GM04504 (cell line): ENCODE measurements around the gene CABP2.
A peak's percentile ranks its signal among the peaks of the same experiment; 100 is the strongest.

Experiments used
- DNase-seq: peaks from one replicate; pipeline ENCODE4 v3.0.0-alpha.2; 2012; ENCODE audit warnings: low read depth

CABP2 gene

DNA sequence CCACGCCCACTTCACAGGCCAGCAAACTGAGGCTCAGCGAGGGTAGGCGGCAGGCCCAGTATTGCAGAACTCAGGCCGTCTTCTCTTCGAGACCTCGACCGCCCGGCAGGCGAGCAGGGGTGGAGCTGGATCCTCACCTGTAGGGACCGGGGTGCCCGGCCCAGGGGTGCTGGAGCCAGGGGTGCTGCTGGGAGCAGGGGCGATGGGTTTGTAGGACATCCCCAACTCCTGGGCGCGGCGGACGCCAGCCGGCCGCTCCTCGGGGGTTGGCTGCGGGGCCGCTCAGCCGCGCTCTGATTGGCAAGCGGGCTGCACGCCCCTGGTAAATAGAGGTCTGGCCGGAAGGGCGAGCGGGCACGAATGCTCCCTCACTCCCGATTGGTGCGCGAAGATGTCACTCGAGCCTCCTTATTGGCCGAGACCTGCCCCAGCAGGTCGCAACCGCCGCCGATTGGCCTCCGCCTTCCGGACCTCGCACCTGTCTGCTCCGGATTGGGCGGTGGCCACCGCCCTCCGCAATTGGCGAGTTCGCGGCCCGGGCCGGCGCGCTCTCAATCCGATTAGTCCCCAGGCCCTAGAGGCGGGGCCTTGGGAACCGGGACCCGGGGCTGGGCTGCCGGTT lies 15.3 kb downstream of the CABP2 start, which contains the start of gene CDK2AP2:
CDK2AP2 (minus strand) TSS at position 299 of the 622 bp plus-strand sequence; CDS start at position 219, 80 bp downstream.
- DNase-seq: peak; percentile 99

DNA sequence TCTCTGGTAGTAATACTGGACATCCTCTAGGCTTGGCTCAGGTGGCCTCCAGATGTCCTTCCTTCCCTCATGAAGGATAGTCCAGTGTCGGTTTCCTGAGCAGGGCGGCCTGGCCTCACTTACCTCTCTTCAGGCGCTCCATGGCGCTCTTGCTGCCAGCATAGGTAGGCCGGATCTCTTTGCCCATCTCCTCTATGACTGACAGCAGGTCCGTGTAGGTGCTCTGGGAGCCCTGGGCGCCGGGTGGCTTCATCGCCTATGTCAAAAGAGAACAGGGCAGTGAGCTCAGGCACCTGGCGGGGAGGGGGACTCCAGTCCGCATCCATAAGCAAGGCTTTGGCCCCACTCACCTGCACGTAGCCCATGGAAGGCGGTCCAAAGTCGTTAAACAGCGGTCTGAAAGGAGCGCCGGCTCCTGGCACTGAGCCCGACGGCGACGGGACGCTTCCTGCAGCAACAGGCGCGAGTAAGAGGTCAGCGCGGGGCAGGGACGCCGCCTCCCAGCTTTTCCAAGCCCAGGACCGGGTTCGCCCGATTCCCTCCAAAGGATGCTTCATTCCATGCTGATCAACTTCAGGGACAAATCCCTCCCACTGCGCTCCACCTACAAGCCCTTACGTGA lies 15.9 kb downstream of the CABP2 start:
- no peak for DNase-seq

DNA sequence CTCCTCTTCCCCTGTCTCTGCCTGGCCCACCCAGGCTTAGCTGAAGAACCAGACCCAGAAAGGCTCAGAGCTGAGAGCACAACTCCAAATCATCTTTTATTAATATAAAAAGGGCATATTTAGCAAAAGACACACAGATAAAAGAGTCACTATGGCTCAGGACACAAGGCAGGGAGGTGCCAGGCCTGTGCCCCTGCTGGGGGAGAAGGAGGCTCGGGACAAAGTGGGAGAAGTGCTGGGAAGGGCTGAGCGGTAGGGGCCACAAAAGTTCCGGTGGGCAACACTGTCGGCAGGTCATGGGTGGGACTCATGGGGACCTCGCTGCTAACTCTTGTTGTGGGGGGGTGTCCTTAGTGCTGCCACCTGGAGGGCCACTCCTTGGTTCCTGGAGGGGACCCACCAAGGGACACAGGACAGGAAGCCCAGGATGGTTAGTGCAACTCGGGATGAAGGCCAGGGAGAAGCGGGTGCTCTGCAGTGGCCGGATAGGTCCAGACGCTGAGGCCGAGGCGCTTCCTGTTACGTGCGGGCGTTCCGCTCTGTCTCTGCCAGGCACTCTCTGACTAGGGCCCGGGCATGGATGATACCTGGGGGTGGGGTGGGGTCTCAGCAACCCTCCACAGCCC lies 16.7 kb downstream of the CABP2 start:
- no peak for DNase-seq

DNA sequence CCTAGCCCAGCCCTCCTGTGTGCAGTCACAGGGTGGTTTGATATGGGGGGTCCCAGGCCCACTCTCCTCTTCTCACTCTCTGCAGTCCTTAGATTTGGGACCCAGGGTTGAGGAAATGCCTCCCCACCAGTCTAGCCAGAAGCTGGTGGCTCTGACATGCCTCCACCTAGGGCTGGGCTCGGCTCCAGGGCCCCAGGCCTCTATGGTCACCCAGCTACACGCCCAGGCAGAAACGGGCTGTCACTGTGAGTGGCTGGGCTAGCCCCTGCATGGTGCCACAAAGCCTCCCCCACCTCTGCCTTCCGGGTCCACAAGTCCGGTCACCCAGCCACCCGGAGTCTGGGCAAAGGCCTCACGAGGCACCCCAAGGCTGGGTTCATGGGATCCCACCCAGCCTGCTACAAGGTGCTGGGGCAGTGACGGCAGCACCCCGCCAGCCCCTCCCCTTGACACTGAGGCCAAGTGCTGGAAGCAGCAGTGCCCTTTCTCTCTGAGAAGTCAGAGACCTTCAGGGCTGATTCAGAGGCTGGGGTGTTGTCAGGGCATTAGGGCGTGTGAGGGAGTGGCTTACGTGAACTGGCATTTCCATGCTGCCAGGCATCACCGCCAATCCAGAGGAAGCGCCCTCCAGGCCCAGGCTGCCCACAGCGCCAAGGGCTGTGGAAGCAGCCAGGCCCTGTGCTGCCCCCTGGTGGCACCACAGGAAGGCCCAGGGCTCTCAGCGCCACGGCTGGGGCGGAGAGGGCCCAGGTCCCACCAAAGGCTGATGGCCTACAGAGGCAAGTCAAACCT lies 17.4 kb downstream of the CABP2 start:
- peak; percentile 71 for DNase-seq

DNA sequence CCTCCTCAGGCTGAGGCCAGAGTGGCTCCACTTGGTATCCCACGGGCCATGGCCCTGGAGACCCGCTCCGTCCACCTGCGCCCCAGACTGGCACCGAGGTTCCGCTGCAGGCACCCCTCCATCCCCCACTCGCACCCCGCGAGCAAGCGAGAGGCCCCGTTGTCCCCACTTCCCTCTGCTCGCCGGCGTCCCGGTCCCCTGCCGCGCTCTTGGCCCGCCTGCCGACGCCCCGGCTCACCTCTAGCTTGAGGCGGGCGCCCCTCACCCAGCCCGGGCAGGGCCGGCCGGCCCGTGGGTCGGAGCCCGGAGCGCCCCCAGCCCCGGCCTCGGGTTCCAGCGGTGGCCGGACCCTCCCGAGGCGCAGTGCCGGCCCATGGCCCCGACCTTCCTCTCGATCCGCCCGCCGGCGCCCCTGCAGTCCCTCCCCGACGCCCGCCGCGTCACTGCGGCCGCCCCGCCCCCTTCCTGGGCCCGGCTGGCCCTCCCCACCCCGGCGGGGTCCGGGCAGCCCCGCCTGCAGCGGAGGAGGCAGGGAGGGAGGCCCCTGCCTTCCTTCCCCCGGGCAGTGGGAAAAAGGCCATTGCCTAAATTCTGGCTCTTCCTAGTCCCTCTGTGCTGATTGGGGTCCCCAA lies 18.2 kb downstream of the CABP2 start, which contains the start of gene PITPNM1:
PITPNM1 (minus strand) TSS at position 414 of the 632 bp plus-strand sequence. CDS start 1,183 bp downstream, outside the sequence.
- DNase-seq: no peak

DNA sequence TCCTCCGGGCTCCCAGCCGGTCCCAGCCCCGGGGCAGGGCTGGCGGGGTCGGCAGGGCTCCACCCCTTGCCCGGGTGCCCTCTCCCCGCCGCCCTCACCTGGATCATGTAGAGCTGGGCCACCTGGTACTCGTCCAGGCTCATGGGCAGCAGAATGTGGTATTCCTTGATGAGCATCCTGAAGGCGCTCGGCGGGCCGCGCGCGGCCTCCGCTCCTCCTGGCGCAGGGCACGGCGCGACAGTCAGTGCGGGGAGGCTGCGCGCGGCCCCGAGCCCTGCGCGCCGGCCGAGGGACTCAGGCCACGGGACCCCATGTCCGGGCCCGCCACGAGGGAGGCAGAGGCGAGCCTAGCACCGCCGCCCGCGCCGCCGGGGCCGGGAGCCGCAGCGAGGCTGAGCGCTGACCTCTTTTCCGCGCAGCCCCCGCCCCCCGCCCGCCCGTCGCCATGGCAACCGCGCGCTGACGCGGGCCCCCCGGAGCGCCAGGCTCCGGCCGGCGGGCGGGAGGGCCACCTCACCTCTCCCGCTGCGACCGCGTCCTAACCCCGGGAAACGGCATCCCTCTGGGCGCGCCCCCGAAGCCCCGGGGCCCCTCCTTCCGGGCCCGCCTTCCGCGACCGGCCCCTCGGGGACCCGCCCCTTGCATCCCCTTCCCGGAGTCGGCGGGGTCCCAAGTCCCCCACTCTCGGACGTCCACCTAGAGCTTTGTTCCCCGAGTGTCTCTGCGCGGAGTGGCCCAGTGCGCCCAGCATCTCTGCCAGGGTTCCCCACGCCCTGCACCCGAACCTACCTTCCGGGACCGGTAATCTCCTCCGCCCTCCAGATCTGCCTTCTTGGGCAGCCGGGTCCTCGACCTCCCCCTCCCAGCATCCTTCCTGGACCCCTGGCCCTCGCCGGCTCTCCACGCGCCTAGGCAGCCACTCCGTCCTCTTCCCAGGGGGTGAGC lies 19.0 kb downstream of the CABP2 start:
- DNase-seq: no peak

DNA sequence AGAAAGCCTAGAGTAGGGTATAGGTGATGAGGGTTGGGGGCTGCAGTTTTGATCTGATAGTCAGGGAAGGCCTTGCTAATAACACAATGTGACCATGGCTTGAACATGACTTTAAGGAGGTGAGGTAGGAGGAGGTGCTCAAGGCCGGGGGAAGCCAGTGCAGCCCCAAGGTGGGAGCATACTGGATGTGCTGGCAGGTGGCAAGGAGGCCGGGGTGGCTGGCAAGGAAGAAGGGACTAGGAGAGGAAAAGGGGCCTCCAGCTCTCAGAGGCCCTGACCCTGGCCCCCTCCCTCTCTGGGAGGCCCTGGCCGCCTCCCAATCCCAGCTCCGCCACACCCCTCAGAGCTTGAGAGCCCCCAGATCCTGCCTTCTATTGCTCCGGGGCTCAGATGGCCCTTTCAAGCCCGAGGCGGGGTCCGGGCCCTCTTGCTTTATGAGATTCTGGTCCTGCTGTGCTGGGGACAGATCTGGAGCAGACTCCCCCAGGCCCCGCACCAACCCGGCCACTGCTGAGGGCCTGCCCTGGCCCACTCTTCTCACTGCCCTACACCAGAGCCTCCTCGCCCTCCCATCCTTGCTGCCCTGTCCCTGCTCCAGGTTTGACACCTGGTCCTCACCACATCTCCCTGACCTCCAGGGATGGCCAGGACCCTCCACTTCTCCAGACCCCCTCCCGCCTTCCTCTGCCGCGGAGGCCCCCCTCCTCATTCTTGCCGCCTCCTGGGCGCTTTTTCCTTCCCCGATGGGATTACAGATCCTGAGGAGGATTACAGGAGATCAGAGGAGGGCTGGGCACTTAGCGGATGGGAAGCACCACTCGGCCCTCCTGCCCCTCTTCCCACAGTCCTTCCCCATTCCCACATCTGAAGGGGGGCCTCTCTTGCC lies 19.9 kb downstream of the CABP2 start:
- no peak for DNase-seq

DNA sequence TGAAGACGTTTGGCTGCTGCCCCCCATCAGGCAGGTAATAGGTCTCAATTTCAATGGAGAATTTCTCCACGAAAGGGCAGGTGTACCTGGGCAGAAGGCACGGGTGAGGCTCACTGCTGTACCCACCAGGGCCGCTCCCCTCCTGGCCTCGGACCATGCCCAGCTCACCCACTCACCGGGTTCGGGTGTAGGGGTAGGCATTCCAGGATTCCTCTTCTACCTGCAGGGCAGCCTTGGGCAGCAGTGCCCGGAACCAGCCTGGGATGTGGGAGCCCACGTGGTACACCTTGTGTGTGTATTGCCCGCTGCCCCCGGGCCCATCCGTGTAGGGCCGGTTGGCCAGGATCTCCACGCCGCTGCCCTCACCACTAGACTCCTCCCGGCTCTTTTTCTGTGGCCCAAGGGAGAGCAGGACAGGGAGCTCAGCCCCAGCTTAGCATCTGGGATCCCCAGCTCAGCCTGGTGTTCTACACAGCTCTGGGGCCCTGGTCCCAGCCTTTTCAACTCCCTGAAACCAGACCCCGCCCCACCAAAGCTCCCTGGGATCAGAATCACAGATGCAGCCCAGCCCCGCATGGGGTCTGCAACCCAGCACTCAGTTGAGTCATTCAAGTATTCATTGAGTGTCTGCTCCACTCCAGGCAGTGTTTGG lies 20.8 kb downstream of the CABP2 start:
- no peak for DNase-seq

DNA sequence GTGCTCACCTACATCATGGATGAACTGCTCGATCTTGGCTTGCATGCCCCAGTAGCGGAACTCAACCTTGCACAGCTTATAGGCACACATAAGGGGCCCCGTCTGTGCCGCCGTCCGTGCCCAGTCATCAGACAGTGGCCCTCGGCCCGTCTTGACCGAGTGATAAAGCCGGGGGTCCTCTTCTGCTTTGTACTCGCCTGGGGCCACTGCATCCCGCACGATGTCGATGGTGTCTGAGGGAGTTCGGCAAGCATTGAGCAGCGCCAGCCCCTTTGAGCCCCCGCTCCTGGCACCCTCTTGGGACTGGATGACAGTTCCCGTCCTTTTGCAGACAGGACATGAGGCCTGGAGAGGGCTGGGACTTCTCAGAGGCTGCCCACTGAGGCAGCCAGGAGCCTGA lies 21.4 kb downstream of the CABP2 start:
- DNase-seq: no peak

DNA sequence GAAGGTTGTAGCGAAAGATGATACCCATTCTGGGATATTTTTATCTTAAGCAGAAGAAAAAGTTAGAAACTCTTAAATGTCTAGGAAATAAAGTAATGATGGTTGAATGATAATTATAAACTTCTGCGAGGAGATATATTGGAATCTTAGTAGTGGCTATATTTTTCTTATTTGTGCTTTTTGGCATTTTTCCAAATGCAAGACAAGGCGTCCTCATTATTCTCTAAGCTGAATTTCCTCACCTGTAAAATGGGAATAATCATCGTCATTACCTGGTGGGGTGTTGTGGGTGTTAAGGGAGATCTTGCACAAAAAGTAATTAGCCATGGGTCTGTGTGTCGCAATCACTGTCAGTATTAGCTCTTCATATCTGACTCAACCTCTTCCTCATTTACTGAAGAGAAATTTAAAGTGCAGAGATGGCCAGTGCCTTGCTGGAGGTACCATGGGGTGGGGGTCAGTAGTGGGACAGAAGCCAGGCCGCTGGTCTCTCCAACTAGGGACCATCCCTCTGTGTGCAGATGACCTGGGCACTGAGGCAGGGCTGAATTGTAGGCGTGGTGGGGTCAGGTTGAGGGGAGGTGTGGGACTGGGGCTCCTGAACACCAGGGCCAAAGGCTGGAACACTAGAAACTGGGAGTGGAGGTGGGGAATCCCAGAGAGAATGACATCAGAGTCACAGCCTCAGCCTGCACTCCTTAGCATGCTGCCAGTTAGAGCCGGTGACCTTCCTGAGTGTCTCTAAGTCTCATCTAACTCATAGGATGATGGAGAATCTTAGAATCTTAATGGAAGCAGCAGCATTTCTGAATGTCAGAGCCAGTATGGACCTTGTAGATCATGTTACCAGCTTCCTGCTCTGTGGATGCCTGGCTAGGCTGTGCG lies 22.2 kb downstream of the CABP2 start:
- no peak for DNase-seq

DNA sequence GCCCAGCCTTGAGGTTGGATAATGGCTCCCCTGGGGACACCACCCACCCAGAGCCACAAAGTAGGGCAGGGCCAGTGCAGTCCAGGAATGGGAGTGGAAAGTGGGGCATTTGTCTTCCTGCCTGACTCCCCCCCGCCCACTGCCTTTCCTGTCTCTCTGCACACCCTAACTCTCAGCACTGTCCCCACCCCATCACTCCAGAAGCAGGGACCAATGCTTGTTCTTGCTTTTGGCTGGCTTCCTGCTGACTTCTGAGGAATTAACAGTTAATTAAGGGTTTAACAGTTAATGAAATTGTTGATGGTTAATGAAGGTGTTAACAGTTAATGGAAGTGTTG lies 22.8 kb downstream of the CABP2 start:
- no peak for DNase-seq

DNA sequence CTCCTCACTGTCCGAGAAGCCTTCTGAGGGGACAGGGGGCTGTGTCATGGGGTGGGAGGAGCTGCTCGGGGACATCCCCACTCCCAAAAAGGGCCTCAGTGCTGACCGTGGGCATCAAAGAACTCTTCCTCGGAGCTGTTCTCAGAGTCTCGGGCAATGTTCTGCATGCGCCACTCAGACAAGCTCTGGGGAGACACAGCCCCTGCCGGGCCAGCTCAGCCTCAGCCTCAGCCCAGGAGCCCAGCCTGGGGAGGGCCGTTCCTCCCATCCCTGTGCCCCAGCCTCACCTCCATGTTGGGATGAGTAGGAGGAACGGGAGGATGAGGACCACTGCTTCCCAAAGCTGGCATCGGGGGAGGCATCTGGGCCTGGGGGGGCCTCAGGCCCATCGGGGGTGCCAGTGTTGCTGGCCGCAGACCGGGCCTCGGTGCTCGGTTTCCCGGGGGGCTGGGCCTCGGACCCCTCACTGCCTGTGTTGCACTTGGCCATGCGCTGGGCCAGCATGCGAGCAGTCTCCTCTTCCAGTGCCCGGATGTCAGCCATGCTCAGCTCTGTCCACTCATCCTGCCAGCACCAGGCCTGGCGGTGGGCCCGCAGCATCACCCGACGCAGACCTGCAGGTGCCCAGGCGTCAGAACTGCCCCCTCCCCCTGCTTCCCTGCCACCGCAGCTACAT lies 23.3 kb downstream of the CABP2 start:
- DNase-seq: no peak

DNA sequence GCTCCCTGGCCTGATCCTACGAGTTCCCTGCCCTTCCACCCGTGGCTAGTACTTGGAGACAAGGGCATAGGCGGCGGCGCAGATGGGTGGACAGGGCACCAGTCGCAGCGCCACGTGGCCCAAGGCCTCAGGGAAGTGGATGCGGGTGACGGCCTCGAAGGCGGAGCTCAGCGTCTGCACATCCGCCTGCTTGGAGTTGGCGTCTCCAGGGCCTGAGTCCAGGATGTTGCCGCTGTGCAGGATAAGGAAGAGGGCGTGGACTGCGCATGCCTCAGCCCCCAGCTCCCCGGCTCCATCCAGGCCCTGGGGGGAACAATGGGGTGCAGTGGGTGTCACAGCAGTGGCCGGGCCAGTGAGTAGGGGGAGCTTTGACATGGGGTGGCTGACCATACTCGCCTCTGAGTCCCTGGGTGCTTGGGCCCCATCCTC lies 24.7 kb downstream of the CABP2 start:
- DNase-seq: no peak

DNA sequence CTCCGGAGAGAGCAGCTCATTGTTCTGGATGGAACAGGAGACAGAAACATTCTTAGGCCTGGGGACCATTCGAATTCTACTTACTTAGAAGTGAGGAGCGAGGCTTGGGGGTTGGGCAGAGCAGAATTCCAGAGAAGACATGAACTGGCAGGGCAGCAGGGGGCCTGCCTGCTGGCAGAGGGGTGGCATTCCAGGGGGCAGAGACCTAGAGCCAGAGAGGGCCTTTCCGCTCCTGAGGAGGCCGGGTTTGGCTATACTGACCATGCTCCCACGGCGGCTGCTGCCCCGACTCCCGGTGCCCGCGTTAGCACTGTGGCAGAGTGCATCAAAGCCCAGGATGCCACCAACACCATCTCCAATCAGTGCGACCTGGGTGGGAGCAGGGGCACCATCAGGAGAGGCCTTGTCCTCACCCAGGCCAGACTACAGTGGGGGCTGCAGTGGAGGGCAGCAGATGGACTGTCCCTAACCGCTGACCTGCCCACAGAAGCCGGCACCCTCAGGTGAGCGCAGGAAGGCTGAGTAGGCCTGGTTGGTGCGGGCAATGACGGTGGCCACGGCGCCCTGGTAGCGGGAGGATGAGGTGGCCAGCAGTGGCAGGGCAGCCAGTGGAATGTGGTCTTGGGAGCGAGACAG lies 25.5 kb downstream of the CABP2 start:
- no peak for DNase-seq

DNA sequence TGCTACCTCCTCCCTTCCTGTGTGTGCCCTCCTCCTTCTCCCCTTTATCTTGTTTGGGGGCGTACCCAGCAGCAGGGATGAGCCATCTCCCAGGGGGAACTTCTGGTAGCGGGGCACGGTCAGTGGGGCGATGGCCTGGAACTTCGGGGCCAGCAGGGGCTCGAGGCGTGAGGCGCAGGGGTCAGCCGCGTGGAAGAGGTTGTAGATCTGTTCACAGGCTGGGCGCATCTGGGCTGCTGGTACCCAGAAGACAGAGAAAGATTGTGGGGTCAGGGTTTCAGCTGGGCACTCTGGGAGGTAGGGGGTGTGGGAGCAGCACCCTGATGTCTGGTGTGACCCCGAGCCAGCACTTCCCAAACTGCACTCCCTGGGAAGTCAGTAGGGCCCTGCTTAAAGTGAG lies 27.1 kb downstream of the CABP2 start:
- no peak for DNase-seq

DNA sequence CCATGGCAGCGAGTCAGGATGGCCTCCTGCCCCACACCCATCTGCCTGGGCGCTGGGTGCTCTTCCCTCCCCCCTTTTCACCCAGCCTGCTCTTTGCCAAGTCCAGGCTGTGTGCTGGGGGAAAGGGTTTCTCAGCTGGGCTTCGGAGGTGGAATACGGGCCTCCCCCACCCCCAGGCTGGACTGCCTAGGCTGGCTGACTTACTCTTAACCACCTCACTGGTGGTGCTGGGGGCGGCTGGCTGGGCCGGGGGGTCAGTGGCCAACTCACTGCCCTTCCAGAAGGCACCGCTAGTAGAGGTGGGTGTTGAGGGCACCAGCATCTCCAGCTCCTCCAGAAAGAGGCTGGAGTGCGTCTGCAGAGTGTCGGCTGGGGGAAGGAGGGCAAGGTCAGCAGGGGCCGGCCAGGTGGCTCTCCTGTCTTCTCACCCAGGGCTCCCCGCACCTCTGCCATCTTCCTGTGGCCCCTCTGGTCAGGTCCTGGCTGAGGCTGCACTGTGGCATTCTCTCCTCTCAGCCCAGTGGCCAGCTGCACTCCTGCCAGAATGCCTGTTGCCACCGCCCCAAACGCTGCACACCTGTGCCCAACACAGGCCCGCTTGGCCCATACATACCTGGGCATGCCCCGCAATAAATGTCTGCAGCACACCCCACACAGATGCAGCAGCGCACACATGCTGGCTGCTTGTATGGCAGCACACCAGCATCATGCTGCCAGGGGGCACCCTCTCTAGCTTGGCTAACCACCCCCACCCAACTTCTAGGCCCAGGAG lies 27.8 kb downstream of the CABP2 start:
- DNase-seq: no peak
